Heart left ventricle (tissue), 13 donors: ENCODE measurements around the gene OMA1.

ENCODE experiments used
- CTCF ChIP-seq, 12 donors: fragments of 200-600 bp; sonication (generic) in 4 of 12; IDR thresholded peaks; one replicate each; pipeline versions ENCODE4 v1.5.0 to v1.8.0; 2018 to 2022; ENCODE audit warnings: antibody characterized with exemption in 12 of 12, mild to moderate bottlenecking in 5 of 12
- POLR2A ChIP-seq, 2 donors: fragments of 450-650 bp; IDR thresholded peaks; one replicate each; pipeline ENCODE4 v1.6.1; 2017; ENCODE audit warnings: antibody characterized with exemption in 2 of 2, mild to moderate bottlenecking in 2 of 2, moderate library complexity in 2 of 2
- donor health status: ischemic (EF 13 %, LVEDD 7.1; RV severe dilation, severe dysfunction).
- donor health status: DM: no; HTN: yes; CAD: no.
- donor health status: DM: no; HTN: no; CAD: no.
- donor health status: ischemic (EF 25% LVEDD 6.9; RV normal size, moderate dysfunction).
- donor health status: ischemic (EF 25% LVEDD 5.7; RV mildly dilated, moderate dysfunction).
- donor health status: ischemic (EF 35%, LVEDD 5.7; RV mildly dilated, moderate dysfunction).
- donor health status: nonischemic (EF 11% LVEDD 7.7; RV severe dilation, severe dysfunction).
- donor health status: DM: yes; HTN: yes; CAD: no.
- donor health status: PGD.
- donor health status: ischemic (EF 29% LVEDD 5.4; RV normal size, mild dysfunction).
- donor health status: nonischemic (EF 23%, LVEDD 6.1; RV moderate dilation, normal function).

- TF ChIP-seq POLR2A (IDR thresholded peaks at IDR 0.05), result no peak
- no peak for TF ChIP-seq CTCF (IDR thresholded peaks at IDR 0.05)
Measured at GRCh38 chr1:58459911-58460310, 86.6 kb downstream of the OMA1 start.
